Sigmoid colon (tissue), 7 donors: Measurements from ENCODE around the gene TSPAN3. TPM values are rescaled to one million over a fixed set of nuclear protein-coding genes. Genes with fewer than 3 reads are reported as not detected.

Experiments used
- DNase-seq: peaks from one replicate; pipeline ENCODE4 v3.0.0-alpha.2; 2019
- H3K27ac ChIP-seq, 4 donors: fragments of 200-600 bp; sonication (generic); one replicate each; pipeline ENCODE4 v1.5.1; 2016 to 2019; ENCODE audit warnings: mild to moderate bottlenecking in 1 of 4
- H3K27me3 ChIP-seq, 3 donors: fragments of 200-600 bp; sonication (generic); one replicate each; pipeline ENCODE4 v1.5.1; 2019; ENCODE audit warnings: mild to moderate bottlenecking in 1 of 3
- H3K36me3 ChIP-seq, 4 donors: fragments of 200-600 bp; sonication (generic); one replicate each; pipeline ENCODE4 v1.5.1; 2016 to 2019
- H3K4me1 ChIP-seq, 4 donors: fragments of 200-600 bp; sonication (generic); one replicate each; pipeline ENCODE4 v1.5.1; 2017 to 2019
- H3K4me3 ChIP-seq, 4 donors: fragments of 200-600 bp; sonication (generic); one replicate each; pipeline ENCODE4 v1.5.1; 2017 to 2019; ENCODE audit warnings: mild to moderate bottlenecking in 2 of 4, moderate library complexity in 1 of 4
- H3K9me3 ChIP-seq, 4 donors: fragments of 200-600 bp in 3 of 4; sonication (generic) in 3 of 4; one replicate each; pipeline versions ENCODE4 v1.5.1 to v1.6.1; 2013 to 2019
- EP300 ChIP-seq, 4 donors: sonication (generic); formaldehyde crosslinking; IDR thresholded peaks; one replicate each; pipeline ENCODE4 v1.6.1; 2017; ENCODE audit warnings: antibody characterized with exemption in 4 of 4
- POLR2A ChIP-seq, 2 donors: fragments of 450-650 bp; IDR thresholded peaks; one replicate each; pipeline ENCODE4 v1.6.1; 2016; ENCODE audit warnings: antibody characterized with exemption in 2 of 2, mild to moderate bottlenecking in 2 of 2, moderate library complexity in 2 of 2
- POLR2AphosphoS5 ChIP-seq, 4 donors: sonication (generic); formaldehyde crosslinking; IDR thresholded peaks; one replicate each; pipeline ENCODE4 v1.6.1; 2017; ENCODE audit warnings: antibody characterized with exemption in 4 of 4
- WGBS, 2 donors: extraction: QIAGEN DNeasy Blood & Tissue Kit; methylation state at CpG; one replicate each; pipeline ENCODE4 v1.1.7; 2013; 5-methylcytosine and 5-hydroxymethylcytosine counted together
- intact Hi-C: fragments of 100-400 bp; cut with DNase I; formaldehyde crosslinking; loops from one replicate; pipeline ENCODE4 v1.15.1; 2023
- polyA plus RNA-seq, 3 donors: library from polyadenylated mRNA; stranded (reverse); fragments of 200-250 nt; gene quantifications; one replicate each; pipeline ENCODE4 v1.2.3, GENCODE V29; 2013
- total RNA-seq, 4 donors: library from RNA; depleted of rRNA; stranded (reverse); fragments of >200 nt; gene quantifications; one replicate each; pipeline ENCODE4 v1.1.0, GENCODE V29; 2016
- TF ChIP-seq, protein P1 (sequence below), 4 experiments: fragments of 450-650 bp in 3 of 4; fragments of 200-600 bp in 1 of 4; IDR thresholded peaks; one replicate each; pipeline ENCODE4 v1.5.1; 2016 to 2019; ENCODE audit warnings: antibody characterized with exemption in 4 of 4, mild to moderate bottlenecking in 3 of 4, moderate library complexity in 2 of 4
- donor health status: healthy with polysubstance abuse.
- donor health status: Bipolar disorder and iron deficiency.
- donor health status: healthy.

Gene TSPAN3
- total and polyA plus RNA-seq, 7 donors = 129 to 402 (median 166) TPM

DNA sequence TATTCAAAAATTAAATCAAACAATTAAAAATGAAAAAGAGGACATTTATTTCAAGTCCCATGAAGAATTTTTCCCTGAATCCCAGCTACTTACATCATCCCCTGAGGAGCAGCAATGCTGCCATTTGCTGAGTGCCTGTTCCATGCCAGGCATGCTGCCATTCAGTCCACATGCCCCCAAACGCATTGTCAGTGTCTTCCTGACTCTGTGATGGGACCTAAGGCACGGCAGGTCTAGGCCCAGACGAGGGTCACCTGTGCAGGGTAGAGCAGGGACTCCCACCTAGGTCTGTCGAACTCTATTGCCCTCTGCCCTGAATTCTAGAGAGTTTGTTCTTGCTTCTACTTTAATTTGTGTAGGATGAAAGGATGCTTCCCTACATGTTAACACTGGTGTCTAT, 68.9 kb downstream of the TSPAN3 start:
- H3K4me1 ChIP-seq = peaks cover 0 to 1% (median under 1%) of the 10 kb centered on the region in 4 donors
- no peaks in the 10 kb centered on the region for H3K27me3 ChIP-seq
- no peaks in the 10 kb centered on the region for H3K36me3 ChIP-seq
- intact Hi-C loops = no loop called here
- peak overlapping the region in 1 of 4 donors; percentile 50 for H3K27ac ChIP-seq
- TF ChIP-seq POLR2A (IDR thresholded peaks at IDR 0.05) = no peak
- TF ChIP-seq EP300 (IDR thresholded peaks at IDR 0.05) = no peak
- no peak for TF ChIP-seq POLR2AphosphoS5 (IDR thresholded peaks at IDR 0.05)
- TF ChIP-seq, protein P1, sequence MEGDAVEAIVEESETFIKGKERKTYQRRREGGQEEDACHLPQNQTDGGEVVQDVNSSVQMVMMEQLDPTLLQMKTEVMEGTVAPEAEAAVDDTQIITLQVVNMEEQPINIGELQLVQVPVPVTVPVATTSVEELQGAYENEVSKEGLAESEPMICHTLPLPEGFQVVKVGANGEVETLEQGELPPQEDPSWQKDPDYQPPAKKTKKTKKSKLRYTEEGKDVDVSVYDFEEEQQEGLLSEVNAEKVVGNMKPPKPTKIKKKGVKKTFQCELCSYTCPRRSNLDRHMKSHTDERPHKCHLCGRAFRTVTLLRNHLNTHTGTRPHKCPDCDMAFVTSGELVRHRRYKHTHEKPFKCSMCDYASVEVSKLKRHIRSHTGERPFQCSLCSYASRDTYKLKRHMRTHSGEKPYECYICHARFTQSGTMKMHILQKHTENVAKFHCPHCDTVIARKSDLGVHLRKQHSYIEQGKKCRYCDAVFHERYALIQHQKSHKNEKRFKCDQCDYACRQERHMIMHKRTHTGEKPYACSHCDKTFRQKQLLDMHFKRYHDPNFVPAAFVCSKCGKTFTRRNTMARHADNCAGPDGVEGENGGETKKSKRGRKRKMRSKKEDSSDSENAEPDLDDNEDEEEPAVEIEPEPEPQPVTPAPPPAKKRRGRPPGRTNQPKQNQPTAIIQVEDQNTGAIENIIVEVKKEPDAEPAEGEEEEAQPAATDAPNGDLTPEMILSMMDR (IDR thresholded peaks at IDR 0.05) = no peak
- no peak for DNase-seq
- 82 to 84% methylated on average over 4 of the region's 4 CpGs for WGBS, 2 donors
- no peak overlapping the region for H3K4me3 ChIP-seq
- no peaks in the 10 kb centered on the region for H3K9me3 ChIP-seq

DNA sequence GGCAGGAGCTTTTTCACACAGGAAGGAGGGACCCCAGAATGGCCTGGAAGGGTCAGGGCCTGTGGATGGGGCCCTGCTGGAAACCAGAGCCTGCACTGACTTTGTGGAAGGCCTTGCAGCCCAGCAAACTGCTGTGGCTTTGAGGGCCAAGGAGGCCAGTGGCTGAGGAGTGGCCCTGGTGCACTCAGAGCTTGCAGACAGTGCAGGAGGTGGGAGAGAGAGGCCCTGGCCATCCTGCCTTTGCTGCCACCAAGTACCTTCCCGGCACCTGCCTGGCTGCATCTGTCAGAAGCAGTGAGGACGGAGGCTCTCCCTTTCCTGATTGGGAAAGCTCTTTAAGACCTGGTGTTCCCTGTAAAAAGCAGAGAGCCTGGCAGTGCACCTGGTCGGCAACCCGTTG, 69.6 kb downstream of the TSPAN3 start:
- TF ChIP-seq POLR2AphosphoS5 (IDR thresholded peaks at IDR 0.05) (no peak), POLR2A (IDR thresholded peaks at IDR 0.05) (no peak), EP300 (IDR thresholded peaks at IDR 0.05) (no peak)
- TF ChIP-seq, protein P1 (IDR thresholded peaks at IDR 0.05) = no peak
- intact Hi-C loops = no loop called here
- H3K4me1 ChIP-seq = peaks cover 0 to 7% (median 3%) of the 10 kb centered on the region in 4 donors
- H3K9me3 ChIP-seq = no peaks in the 10 kb centered on the region
- H3K36me3 ChIP-seq = no peaks in the 10 kb centered on the region
- H3K27ac ChIP-seq = no peak overlapping the region
- H3K4me3 ChIP-seq = no peak overlapping the region
- DNase-seq = no peak
- 79 to 81% methylated on average over 4 of the region's 4 CpGs for WGBS, 2 donors
- H3K27me3 ChIP-seq = no peaks in the 10 kb centered on the region

DNA sequence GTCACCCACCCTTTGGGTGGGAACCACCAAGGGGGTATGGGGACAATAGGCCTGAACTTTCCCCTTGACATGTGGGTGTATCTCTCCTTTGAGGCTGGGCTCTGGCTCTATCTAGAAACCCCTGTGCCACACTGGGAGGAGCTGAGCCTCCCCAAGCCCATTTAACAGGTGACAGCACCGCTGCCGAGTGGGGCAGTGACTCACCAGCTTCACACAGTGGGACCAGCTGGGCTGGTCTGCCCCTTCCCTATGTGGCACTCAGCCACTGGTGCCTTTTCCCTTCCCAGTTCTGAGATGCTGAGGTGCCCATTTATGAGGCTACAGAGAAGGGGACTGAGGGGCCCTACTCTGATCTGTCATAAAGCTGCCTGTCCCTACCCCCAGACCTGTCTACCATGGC, 70.9 kb downstream of the TSPAN3 start:
- intact Hi-C loops = no loop called here
- no peak overlapping the region for H3K27ac ChIP-seq
- no peak for TF ChIP-seq POLR2AphosphoS5 (IDR thresholded peaks at IDR 0.05)
- no peak for TF ChIP-seq POLR2A (IDR thresholded peaks at IDR 0.05)
- TF ChIP-seq, protein P1 (IDR thresholded peaks at IDR 0.05) = no peak
- TF ChIP-seq EP300 (IDR thresholded peaks at IDR 0.05) = no peak
- no peaks in the 10 kb centered on the region for H3K27me3 ChIP-seq
- H3K4me3 ChIP-seq = no peak overlapping the region
- 69 to 78% methylated on average over 2 of the region's 2 CpGs for WGBS, 2 donors
- no peaks in the 10 kb centered on the region for H3K9me3 ChIP-seq
- H3K36me3 ChIP-seq = no peaks in the 10 kb centered on the region
- peaks cover 0 to 21% (median 7%) of the 10 kb centered on the region in 4 donors for H3K4me1 ChIP-seq
- no peak for DNase-seq

DNA sequence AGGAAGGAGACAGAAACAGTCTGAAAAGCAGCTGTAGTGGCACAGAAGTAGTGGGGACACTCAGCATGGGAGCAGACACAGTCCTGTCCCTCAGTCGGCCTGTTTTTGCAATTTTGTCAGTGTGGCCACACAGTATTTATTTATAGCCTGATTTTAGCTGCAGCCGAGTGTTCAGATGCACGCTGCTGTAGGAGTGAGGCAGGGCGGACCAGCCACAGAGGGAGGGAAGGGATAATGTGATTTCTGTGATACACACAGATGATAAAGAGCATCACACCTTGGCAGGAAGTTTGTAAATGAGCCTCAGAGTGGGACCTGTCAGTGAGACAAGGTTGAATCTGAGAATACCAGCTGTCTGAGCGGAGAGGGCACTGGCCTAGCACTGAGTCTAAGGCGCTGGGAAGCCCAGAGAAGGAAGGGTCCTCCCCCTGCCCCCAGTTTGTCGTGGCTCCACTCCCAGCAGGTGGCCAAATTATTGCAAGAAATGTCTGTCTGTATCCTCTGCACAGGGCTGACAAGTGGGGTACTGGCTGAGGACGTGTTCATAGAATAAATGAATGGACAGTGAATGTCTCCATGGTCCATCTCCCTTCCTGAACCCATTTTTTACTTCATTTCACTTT, 72.1 kb downstream of the TSPAN3 start:
- WGBS, 2 donors = 77 to 80% methylated on average over 8 of the region's 8 CpGs
- no peak for DNase-seq
- intact Hi-C loops = no loop called here
- H3K27ac ChIP-seq = no peak overlapping the region
- H3K9me3 ChIP-seq = no peaks in the 10 kb centered on the region
- no peak overlapping the region for H3K4me3 ChIP-seq
- H3K27me3 ChIP-seq = no peaks in the 10 kb centered on the region
- H3K36me3 ChIP-seq = no peaks in the 10 kb centered on the region
- TF ChIP-seq EP300 (IDR thresholded peaks at IDR 0.05) = no peak
- no peak for TF ChIP-seq POLR2AphosphoS5 (IDR thresholded peaks at IDR 0.05)
- no peak for TF ChIP-seq POLR2A (IDR thresholded peaks at IDR 0.05)
- TF ChIP-seq, protein P1 (IDR thresholded peaks at IDR 0.05) = no peak
- peaks cover 0 to 25% (median 9%) of the 10 kb centered on the region in 4 donors for H3K4me1 ChIP-seq
